Right renal pelvis (tissue), 4 donors: Measurements from ENCODE around the gene TMEM14B. TPM values are rescaled to one million over a fixed set of nuclear protein-coding genes. Genes with fewer than 3 reads are reported as not detected.

ENCODE experiments used
- polyA plus RNA-seq, 4 donors: library from polyadenylated mRNA; unstranded; fragments of 120-200 nt; gene quantifications; one replicate each; pipeline ENCODE4 v1.2.1, GENCODE V29; 2013; ENCODE audit not compliant: insufficient read length in 4 of 4

TMEM14B gene
- polyA plus RNA-seq, 4 donors, result 99.9 to 111 (median 104) TPM

Other genes with a start within 250 kb of the TMEM14B start
- gene GCNT2, start 226.5 kb upstream of the TMEM14B start, polyA plus RNA-seq, result 10 to 100 TPM; 14.3 to 18.3 (median 17.0) TPM
- gene C6orf52, start 53.2 kb upstream of the TMEM14B start, polyA plus RNA-seq, result 1 to 10 TPM; 2.5 to 5.9 (median 4.4) TPM
- 10 to 100 TPM; 19.7 to 24.3 (median 22.9) TPM for gene PAK1IP1, start 52.8 kb upstream of the TMEM14B start, polyA plus RNA-seq
- 100 to 1,000 TPM; 167 to 184 (median 176) TPM for gene TMEM14C, start 24.7 kb upstream of the TMEM14B start, polyA plus RNA-seq
- gene MAK, start 90.7 kb downstream of the TMEM14B start, polyA plus RNA-seq, result 1 to 10 TPM; 1.6 to 1.9 (median 1.6) TPM
- under 1 TPM in 2 of 4 donors, not detected in 2; 0.06 to 0.13 TPM for gene GCM2, start 134.2 kb downstream of the TMEM14B start, polyA plus RNA-seq
- gene SYCP2L, start 139.2 kb downstream of the TMEM14B start, polyA plus RNA-seq, result 1 to 10 TPM; 3.2 to 6.5 (median 4.2) TPM